Heart right ventricle (tissue), 16 donors: ENCODE data around the gene RNF43. TPM values are rescaled to one million over a fixed set of nuclear protein-coding genes. Genes with fewer than 3 reads are reported as not detected.

ENCODE experiments used
- ATAC-seq, 8 donors: fragments of 200-7000 bp; cut with Tn5 transposase; one replicate each; pipeline ENCODE4 v1.9.1; 2020; ENCODE audit warnings: mild to moderate bottlenecking in 8 of 8, moderate library complexity in 8 of 8, moderate number of reproducible peaks in 1 of 8
- DNase-seq, 2 donors: peaks; one replicate each; pipeline ENCODE4 v3.0.0-alpha.2; 2020
- H3K27ac ChIP-seq, 10 donors: fragments of 200-600 bp; sonication (generic) in 2 of 10; one replicate each; pipeline versions ENCODE4 v1.5.0 to v1.8.0; 2020 to 2022; ENCODE audit warnings: mild to moderate bottlenecking in 3 of 10
- H3K27me3 ChIP-seq, 7 donors: fragments of 200-600 bp; one replicate each; pipeline ENCODE4 v1.8.0; 2021 to 2022; ENCODE audit warnings: mild to moderate bottlenecking in 2 of 7
- H3K36me3 ChIP-seq, 9 donors: fragments of 200-600 bp; sonication (generic) in 1 of 9; one replicate each; pipeline versions ENCODE4 v1.5.0 to v1.8.0; 2020 to 2022; ENCODE audit warnings: mild to moderate bottlenecking in 2 of 9
- H3K4me1 ChIP-seq, 9 donors: fragments of 200-600 bp; sonication (generic) in 1 of 9; one replicate each; pipeline versions ENCODE4 v1.5.0 to v1.8.0; 2020 to 2022; ENCODE audit warnings: mild to moderate bottlenecking in 4 of 9
- H3K4me3 ChIP-seq, 10 donors: fragments of 200-600 bp; sonication (generic) in 2 of 10; one replicate each; pipeline versions ENCODE4 v1.5.0 to v1.8.0; 2020 to 2022; ENCODE audit warnings: mild to moderate bottlenecking in 7 of 10, moderate library complexity in 2 of 10
- H3K9me3 ChIP-seq, 11 donors: fragments of 200-600 bp in 10 of 11; sonication (generic) in 2 of 11; one replicate each; pipeline versions ENCODE4 v1.5.0 to v1.8.0; 2013 to 2022; ENCODE audit warnings: mild to moderate bottlenecking in 2 of 11, control low read depth in 1 of 11, moderate library complexity in 1 of 11
- WGBS, 2 donors: extraction: QIAGEN DNeasy Blood & Tissue Kit; methylation state at CpG; one replicate each; pipeline ENCODE4 v1.1.7; 2013; ENCODE audit warnings: inconsistent platforms in 1 of 2; 5-methylcytosine and 5-hydroxymethylcytosine counted together
- intact Hi-C, 10 donors: fragments of 100-400 bp; cut with DNase I; formaldehyde crosslinking; loops; one replicate each; pipeline versions ENCODE4 v1.11.1 to v1.14.2; 2022
- polyA plus RNA-seq, 2 donors: library from polyadenylated mRNA; stranded (reverse); fragments of 200-250 nt; gene quantifications; one replicate each; pipeline ENCODE4 v1.2.3, GENCODE V29; 2013
- total RNA-seq, 10 donors: library from RNA; stranded (reverse); fragmentation: NEBNext Ultra II Directional in 3 of 10; extraction: Animal tissue kit (Norgen Biotek cat#: 25700) in 3 of 10; gene quantifications; one replicate each; pipeline versions ENCODE4 v1.2.1 to v1.2.4, GENCODE V29; 2021 to 2023
- TF ChIP-seq, protein P1 (sequence below), 9 donors: fragments of 200-600 bp; sonication (generic) in 2 of 9; IDR thresholded peaks; one replicate each; pipeline versions ENCODE4 v1.5.0 to v1.8.0; 2021 to 2022; ENCODE audit warnings: antibody characterized with exemption in 9 of 9, mild to moderate bottlenecking in 5 of 9, moderate library complexity in 1 of 9
- donor health status: Arrhythmogenic right ventricular cardiomyopathy.
- donor health status: ischemic (EF 13 %, LVEDD 7.1; RV severe dilation, severe dysfunction).
- donor health status: healthy with polysubstance abuse.
- donor health status: DM: no; HTN: yes; CAD: no.
- donor health status: DM: no; HTN: no; CAD: no.
- donor health status: ischemic (EF 25% LVEDD 6.9; RV normal size, moderate dysfunction).
- donor health status: ischemic (EF 25% LVEDD 5.7; RV mildly dilated, moderate dysfunction).
- donor health status: healthy.
- donor health status: DM: yes; HTN: yes; CAD: no.
- donor health status: Ischemic cardiomyopathy.
- donor health status: ischemic (EF 35%, LVEDD 5.7; RV mildly dilated, moderate dysfunction).
- donor health status: nonischemic (EF 11% LVEDD 7.7; RV severe dilation, severe dysfunction).
- donor health status: DM: yes; HTN: yes; CAD: no.
- donor health status: PGD.
- donor health status: ischemic (EF 29% LVEDD 5.4; RV normal size, mild dysfunction).
- donor health status: nonischemic (EF 23%, LVEDD 6.1; RV moderate dilation, normal function).

Gene RNF43
- total and polyA plus RNA-seq, 12 donors: 0.86 to 6.1 (median 3.6) TPM

DNA sequence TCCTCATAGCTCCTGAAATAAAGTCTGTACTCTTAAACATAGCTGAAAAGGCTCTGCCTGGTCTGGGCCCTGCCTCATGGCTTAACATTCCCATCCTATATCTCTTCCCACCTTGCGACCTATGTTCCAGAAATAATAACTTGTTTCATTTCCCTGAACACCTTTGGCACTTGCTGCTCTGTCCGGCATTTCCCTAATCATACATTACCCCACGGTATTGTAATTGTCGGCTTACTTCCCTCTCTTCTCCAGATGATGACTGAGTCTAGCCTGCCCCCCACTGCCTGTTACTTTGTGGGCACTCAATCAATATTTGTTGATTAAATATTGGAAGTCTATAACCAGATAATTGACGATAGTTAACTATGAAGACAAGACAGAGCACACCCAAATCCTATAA is 42.1 kb downstream of the RNF43 start:
- H3K9me3 ChIP-seq: no peaks in the 10 kb centered on the region
- 81 to 84% methylated on average over 5 of the region's 5 CpGs for WGBS, 2 donors

DNA sequence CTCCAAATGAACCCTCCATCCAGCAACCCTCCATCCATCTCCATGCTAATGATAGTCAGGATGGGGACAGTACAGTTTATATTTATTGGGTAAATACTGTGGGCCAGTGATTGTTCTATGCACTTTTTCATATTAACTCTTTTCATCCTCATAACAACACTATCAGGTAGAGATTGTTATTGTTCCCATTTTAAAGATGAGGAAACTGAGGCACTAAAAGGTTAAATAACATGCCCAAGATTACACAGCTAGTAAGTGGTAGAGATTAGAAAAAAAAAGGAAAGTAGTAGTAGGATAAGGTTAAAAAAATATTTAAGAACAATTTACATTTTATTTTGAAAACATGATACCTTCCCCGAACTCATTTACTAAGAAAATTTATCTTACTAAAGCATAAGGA is 43.4 kb downstream of the RNF43 start:
- ATAC-seq: no peak
- no peak overlapping the region for H3K27ac ChIP-seq
- H3K27me3 ChIP-seq: no peaks in the 10 kb centered on the region
- no peaks in the 10 kb centered on the region for H3K9me3 ChIP-seq
- no peaks in the 10 kb centered on the region for H3K36me3 ChIP-seq
- H3K4me3 ChIP-seq: no peak overlapping the region
- H3K4me1 ChIP-seq: peaks cover 0 to 13% (median 0%) of the 10 kb centered on the region in 9 donors
- TF ChIP-seq, protein P1, sequence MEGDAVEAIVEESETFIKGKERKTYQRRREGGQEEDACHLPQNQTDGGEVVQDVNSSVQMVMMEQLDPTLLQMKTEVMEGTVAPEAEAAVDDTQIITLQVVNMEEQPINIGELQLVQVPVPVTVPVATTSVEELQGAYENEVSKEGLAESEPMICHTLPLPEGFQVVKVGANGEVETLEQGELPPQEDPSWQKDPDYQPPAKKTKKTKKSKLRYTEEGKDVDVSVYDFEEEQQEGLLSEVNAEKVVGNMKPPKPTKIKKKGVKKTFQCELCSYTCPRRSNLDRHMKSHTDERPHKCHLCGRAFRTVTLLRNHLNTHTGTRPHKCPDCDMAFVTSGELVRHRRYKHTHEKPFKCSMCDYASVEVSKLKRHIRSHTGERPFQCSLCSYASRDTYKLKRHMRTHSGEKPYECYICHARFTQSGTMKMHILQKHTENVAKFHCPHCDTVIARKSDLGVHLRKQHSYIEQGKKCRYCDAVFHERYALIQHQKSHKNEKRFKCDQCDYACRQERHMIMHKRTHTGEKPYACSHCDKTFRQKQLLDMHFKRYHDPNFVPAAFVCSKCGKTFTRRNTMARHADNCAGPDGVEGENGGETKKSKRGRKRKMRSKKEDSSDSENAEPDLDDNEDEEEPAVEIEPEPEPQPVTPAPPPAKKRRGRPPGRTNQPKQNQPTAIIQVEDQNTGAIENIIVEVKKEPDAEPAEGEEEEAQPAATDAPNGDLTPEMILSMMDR (IDR thresholded peaks at IDR 0.05): no peak
- DNase-seq: no peak
- 90 to 98% methylated on average over 1 of the region's 1 CpG for WGBS, 2 donors
- intact Hi-C loops: no loop called here

More for the DNA sequence above, 42.1 kb downstream of the RNF43 start:
- intact Hi-C loops: no loop called here
- no peaks in the 10 kb centered on the region for H3K27me3 ChIP-seq
- ATAC-seq: no peak
- no peak for DNase-seq
- H3K27ac ChIP-seq: no peak overlapping the region
- no peaks in the 10 kb centered on the region for H3K36me3 ChIP-seq
- no peak overlapping the region for H3K4me3 ChIP-seq
- TF ChIP-seq, protein P1 (IDR thresholded peaks at IDR 0.05): no peak
- peaks cover 0 to 13% (median 0%) of the 10 kb centered on the region in 9 donors for H3K4me1 ChIP-seq

DNA sequence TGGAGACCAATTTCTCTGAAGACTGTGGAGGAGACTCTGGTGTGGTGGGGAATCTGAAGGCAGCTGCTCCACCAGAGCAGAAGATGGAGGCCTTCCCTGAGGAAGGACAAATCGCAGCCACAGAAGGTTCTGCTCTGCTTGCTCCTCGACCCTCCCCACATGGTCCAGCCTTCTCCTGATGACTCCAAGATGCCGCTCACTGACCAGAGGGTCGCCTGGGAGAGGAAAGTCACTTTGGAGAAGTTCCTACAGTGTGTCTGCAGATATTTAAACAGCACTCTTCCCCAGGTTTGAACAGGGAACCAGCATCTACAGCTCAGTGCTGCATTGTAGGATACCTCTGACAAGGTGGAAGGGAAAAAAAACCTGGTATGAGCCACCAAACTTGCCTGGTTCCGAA is 44.3 kb downstream of the RNF43 start:
- no peak for DNase-seq
- Histone ChIP-seq H3K4me3 (no peak overlapping the region), H3K4me1 (peaks cover 0 to 13% (median 0%) of the 10 kb centered on the region in 9 donors), H3K27ac (no peak overlapping the region), H3K36me3 (no peaks in the 10 kb centered on the region), H3K9me3 (no peaks in the 10 kb centered on the region), H3K27me3 (no peaks in the 10 kb centered on the region)
- TF ChIP-seq, protein P1 (IDR thresholded peaks at IDR 0.05): no peak
- 84 to 91% methylated on average over 5 of the region's 5 CpGs for WGBS, 2 donors
- intact Hi-C loops: no loop called here
- no peak for ATAC-seq

DNA sequence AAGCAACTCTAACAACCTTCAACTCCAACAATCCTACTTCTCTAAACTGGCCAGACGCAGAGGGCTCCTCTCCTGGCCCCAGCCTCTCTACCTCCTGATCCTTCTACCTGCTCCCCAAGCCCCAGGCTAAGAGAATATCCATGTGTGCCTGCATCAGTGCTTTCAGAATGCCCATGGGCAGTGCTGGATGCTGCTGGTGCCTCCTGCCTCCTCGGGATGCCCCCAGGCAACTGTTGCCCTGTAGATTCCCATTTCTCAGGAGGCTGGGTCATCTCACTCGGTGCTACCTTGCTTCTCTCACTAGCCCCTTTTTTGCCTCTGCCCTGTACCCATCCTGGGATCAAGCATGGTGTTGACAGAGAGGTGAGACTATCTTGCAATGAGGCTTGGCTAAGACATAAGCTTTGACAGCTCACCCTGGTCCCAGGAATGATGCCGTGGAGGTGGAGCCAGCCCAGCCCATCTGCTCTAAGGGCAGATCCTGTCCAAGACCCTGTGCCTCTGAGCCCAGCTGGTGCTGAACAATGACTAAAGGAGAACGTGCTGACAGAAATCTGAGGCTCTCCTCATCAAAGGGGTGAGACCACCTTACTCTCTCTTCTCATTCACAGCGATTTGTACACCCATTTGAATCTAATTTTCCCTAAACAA is 45.9 kb downstream of the RNF43 start:
- ATAC-seq (no peak), DNase-seq (no peak)
- 62 to 64% methylated on average over 6 of the region's 6 CpGs for WGBS, 2 donors
- H3K4me1 ChIP-seq: peaks cover 0 to 11% (median 0%) of the 10 kb centered on the region in 9 donors
- H3K27me3 ChIP-seq: no peaks in the 10 kb centered on the region
- H3K36me3 ChIP-seq: no peaks in the 10 kb centered on the region
- no peak overlapping the region for H3K4me3 ChIP-seq
- no peaks in the 10 kb centered on the region for H3K9me3 ChIP-seq
- intact Hi-C loops: no loop called here
- H3K27ac ChIP-seq: no peak overlapping the region
- TF ChIP-seq, protein P1 (IDR thresholded peaks at IDR 0.05): no peak
